Activated CD4-positive, alpha-beta T cell treated with anti-CD3 and anti-CD28 coated beads, Interleukin-2, amount 50 U/mL, for 4 hours (primary cell): ENCODE measurements around the gene TCF4.
"Not testable (repeated sequence)": the region's sequence is repeated elsewhere in the genome, so short reads cannot be mapped to it uniquely, and the experiment has no call there.

ENCODE experiments used
- DNase-seq, 2 experiments: peaks; one replicate each; pipeline ENCODE4 v3.0.0-alpha.2; 2020

Gene TCF4

DNA sequence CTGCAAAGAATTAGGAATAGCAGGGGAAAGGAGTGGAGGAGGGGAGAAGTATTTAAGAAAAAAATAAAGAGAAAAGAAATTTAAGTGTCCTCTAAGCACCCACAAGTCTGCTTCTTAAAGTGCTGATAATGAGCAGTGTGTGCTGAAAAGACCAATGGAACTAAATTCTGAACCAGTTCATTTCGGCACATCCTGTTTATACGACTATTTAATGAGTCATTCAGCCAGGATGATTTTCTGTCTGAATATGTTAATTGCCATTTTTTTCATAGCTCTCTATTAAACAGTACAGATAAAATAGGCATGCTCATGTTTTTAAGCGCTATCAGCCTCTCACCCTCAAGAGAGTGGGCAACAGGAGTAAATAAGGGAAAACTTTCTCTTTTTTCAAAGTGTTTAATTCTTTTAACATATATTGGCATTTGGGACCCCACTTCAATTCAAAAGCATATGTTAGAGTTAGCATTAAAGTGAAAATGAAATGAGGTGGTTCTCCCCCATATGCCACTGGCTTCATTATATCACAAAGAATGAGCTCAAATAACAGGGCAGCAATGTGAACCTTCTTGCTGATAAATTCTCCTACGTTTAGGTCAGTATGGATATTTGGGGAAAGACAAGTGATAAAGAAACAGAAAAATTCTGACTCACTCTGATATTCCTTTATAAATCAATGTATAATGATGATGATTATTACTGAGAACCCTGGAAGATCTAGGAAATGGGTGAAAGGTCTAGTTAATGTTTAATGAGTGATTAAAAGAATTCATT lies 87.5 kb downstream of the TCF4 start:
- DNase-seq, result no peak

DNA sequence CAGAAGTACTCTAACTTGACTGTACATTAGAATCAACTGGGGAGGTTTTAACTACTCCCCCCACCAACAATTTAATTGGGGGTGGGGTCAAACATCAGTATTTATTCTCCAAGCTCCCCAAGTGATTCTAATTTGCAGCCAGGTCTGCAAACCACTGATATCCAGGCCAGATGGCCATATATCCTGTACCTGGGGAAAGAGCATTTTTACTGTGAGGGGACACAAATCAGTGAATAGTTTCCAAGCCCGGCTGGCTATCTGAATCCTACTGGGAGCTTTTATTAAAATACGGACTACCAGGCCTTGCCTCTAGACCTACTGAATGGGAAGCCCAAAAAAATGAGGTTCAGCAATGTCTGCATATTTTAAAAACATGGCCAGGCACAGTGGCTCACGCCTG lies 88.5 kb downstream of the TCF4 start:
- DNase-seq, result no peak

DNA sequence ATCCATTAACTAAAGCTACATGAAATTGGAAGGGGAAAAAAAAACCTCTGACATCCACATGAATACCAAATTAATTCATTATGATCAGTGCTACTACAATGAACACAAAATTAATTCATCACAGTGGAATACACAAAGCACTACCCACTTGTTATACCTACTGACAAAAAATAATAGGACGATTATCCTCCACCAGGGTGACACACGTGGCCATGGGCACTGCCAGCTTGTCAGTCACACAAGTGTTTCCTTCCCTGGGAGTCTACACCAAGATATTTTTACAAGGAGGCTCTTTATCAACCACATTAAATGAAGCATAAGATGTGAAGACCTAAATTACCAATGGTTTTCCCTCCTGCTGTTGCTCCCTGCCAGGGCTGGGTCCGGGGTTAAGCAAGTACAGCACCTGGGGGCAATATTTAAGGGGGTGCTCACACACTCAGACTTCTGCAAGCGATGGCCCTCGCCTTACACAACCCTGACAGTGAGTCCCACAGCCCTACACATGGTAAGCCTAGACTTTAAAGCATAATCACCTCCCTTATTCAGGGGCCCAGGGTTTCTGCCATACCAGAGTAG lies 90.1 kb downstream of the TCF4 start:
- DNase-seq, result no peak

DNA sequence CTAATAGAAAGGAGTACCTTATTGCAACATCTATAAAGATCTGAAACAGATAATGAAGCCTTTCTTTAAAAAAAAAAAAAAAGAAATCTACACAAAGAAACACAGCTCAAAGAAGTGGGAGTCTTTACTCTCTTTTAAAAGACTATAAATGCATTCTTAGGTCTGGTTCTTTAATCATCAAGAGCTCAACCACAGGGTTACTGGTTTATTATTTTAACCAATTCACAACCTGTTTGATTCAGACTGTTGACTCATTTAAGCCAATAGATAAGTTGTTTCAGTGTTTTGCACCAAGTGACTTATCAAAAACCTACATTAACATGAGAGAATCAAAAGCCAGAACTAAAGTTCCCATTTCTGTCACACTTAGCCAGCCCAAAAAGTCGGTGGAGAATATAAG lies 93.1 kb downstream of the TCF4 start:
- DNase-seq, result no peak

DNA sequence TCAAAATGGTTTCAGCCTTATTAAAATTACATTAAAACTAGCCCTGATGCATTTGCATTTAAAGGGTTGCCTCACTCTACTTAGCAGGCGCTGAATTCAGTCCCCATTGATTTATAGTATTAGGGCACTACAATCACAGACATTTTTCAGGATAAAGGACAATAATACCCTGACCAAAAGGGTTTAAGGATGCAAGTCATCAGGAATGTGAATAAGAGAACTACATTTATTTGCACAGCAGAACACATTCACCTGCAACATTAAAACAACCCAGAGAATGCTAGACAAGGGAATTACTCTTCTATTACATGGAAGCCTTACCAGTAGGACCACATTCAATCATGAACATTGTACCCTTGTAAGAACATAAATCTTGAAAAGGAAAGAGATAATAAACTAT lies 93.6 kb downstream of the TCF4 start:
- DNase-seq, result no peak

DNA sequence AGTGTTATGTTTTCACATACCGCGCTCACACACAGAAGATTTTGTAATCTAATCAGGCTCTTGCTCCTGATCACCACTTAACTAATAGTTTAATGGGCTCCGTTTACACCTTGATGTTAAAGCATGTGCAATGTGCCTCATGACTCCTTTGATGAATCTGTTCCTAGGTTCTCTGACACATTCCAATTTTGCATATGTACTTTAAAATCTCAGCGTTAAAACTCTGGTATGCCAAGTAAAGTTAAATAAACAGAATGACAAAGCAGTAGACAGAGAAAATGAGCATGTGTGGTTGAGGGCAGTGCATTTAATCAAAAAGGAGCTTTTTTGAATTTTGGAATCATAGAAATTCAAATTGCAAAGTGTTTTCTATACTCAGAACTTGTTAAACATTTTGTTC lies 96.4 kb downstream of the TCF4 start:
- DNase-seq, result no peak

DNA sequence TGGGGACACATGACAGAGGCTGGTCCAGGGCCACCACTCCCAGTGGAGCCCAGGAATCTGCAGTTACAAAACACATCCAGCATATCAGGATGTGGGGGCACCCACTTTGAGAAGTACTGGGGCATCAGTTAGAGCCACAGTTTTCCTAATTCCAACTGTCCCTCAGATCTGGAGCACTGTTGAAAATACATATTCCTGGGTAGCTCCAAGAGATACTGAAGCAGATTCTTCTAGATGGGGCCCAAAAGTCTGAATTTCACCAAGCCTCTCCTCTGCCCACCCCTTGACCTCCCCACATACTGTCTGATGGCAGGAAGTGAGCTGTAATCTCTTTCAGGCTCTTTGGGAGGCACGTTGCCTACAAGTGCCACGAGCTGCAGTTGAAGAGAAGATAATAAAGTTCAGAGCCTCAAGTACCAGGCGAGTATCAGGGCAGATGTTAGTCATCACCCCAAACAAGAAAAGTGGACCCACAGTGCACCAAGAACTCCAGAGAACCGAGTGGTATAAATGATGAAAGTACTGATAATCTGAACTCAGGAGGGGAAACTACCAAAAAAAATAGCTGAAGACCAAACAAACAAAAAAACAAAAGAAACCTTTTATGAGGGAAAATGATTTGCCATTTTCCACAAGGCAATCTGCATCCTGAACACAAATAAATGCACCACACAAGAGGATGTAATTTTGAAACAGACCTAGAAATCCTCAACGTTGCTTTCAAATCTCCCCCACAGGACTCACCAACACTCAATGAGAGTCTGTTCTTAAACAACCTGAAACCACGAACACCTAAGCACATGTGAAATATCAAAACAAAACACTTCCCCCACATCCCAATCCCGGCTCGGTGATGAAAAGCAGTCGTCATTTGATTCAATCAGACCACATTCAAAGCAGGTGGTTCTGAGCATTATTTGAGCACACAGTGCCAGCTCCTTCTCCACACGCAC lies 98.7 kb downstream of the TCF4 start:
- DNase-seq, result no peak

DNA sequence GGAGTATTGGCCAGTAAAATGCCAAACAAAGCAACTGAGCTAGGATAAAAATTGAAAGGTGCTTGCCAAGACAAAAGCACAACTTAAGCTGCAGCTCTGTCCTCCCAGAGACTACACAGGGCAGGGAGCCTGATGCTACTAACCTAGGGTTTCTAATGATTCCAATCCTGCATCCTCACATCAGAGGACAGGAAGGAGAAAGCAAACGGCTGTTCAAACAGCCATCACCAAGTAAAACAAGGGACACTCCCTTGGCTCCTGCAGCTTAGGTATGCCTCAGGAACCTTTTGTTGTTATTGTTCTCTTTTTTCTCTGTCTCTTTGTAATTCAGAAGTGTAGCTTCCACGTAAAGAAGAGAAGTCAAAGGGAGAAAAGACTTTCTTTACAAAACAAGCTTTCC lies 99.5 kb downstream of the TCF4 start:
- DNase-seq, result no peak

DNA sequence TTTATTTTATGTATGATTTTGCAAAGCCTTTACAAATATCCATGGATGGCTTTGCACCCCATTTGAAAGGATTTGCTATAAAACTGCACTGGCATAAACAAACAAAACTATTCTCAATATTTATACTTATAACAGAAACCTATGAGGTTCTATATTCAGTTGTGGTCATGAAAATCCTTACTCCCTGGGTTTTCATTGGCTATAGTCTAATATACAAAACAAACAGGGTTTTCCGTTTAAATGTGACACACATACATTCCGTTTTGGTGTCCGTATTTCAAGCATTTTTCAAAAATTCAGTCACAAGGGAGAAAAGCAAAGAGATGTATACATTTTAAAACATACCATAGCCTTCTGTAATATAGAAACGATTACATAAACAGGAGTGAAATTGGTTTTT lies 100.0 kb downstream of the TCF4 start:
- DNase-seq, result no peak

DNA sequence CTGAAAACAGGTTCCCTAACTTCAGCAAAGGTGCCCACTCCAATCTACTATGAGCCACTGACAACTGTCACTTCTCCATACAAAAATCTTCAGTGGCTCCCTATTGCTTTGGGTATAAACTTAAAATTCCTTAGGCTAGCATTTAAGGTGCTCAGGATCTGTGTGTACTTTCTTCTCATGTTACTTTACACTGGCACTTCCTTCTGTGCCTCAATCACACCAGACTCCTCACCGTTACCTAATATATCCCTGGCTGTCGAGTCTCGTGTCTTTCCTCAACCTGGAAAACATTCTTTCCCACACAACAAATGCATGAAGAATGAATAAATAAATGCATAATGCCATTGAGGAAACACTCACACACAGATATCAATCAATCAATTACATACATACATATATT lies 101.1 kb downstream of the TCF4 start:
- DNase-seq, result no peak

DNA sequence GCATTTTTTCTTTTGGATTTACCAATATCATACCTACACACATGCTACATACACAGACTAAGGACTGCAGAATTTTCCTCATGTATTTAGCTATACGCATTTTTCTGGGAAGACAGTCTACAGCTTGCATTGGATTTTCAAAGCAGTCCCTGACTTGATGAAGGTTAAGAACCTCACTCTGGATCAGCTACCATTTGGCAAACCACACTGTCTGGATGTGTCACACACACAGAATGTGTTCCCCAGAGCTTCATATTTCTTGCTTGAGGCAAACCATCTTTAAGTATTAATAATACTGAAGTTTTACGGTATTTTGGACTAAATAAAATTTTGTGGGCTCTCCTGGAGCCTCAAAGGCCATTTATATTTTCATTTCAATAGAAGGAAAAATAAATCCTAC lies 102.3 kb downstream of the TCF4 start:
- DNase-seq, result no peak

DNA sequence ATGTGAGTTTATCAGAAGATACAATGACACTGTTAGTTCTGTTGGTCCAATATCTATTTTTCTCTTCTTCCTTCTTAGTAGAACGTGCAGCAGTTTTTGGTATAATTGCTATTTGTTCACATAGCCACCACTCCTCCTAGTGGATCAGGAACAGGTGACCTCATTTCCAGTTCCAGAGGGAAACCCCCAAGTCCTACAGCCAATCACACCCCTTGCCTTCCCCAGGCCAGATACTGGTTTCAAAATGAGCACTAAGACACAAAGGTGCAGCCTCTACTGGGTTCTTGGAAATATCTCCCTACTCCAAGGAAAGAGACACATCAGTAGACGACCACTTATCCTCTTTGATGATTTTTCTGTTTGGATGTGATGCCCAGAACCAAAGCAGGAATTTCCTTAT lies 103.2 kb downstream of the TCF4 start:
- DNase-seq, result no peak

DNA sequence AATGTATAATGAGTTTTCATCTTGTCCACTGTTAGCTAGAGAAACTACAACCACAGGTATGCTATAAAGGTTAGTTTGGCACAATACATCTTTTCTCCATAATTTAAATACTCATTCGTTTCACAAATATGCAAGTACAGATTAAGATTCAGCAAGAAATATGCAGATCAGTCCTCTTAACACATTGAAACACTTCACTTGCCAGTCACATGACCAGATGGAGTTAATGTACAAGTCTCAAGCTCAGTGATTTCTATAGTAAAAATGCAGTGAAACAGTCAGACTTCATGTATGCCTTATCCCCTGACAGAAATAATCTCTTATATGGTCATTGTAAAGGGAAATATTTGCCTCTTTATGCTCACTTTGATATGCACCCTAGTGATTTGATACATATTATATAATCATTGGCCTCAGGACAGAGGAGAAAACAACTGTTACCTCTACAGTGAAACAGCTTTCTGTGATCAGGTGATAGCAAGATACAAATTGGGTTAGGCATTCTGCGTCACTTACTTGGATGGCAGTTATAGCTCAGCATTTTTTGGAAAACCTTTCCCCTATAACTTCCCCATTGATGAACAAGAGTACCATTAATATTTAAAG lies 104.6 kb downstream of the TCF4 start:
- DNase-seq, result no peak

DNA sequence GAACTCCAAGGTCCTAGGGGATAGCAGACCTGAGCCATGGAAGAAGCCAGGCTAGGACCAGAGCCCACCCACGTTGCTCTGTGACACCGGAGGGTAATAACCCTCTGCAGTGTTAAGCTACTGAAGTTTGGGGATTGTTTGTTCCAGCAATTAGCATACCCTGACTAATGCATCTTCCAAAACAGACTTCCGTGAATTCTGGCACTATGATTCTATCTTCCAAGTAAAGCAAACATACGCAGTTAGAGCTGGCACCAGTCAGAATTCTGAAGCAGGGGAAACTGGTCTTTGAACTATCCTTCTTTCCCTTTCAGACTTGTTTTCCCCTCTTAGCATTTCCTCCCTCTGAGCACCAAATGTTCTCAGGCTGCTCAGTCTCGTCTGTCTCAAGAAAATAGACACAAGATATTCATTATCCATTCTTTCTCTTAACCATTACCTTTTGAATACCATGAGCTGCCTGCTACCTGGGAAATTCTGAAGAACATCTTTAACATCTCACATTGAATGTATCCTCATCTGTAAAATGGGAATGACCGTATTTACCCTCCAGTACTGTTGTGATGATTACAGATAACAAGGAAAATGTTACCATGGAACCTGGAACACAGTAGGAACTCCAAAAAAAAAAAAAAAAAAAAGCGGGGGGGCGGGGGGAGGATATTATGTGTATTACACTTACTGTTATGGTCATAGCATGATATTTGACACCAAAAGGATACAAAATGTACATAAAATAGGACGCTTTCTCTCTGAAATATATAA lies 108.2 kb downstream of the TCF4 start:
- DNase-seq, result no peak

DNA sequence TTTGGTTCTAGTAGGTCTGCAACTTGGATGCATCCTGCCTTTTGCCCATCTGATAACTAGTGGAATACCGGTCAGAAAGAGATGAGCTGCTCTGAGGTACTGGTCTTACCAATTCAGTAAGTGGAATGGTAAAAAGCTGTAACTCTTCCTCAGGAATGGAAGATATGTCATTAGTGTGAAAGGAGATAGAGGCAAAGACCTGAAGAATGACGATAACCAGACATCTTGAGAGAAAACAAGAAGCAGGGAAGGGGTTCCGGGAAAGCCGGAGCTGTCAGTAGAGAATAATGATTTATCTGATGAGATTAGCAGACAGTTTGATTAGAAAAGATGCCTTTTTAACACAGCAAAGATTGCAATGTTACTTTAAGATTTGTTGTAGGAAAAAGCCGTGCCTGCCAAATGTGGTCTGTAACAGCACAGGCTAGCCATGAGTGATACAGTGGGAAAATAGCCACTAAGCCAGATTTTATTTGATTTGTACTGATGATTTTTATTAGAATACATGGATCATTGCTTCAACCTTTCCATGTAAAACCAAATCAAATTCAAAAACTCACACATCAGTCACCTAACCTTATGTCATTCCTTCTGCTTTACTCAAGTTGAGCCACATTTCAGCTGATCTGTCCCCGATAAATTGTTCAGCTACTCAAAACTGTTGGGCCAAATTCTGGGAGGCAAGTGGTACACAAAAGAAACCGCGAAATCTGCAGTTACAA lies 110.0 kb downstream of the TCF4 start:
- DNase-seq, result no peak

DNA sequence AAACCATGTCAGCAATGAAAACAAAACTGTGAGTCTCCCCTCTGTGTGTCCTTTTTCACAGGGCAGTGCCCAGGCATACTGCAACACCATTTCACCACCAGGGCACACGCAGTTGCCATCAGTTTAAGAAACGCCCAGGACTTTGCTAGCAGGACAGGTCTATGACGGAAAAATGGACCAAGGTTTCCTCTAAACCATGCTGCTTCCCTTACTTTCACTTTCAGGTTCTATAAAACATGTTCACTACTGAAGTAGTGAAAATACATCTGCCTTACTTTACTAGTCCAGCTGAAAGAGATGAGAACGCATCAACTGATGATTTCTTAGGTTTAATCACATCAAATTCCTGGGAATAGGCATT lies 110.5 kb downstream of the TCF4 start:
- peak in 1 of 2 experiments; percentile 1 for DNase-seq

DNA sequence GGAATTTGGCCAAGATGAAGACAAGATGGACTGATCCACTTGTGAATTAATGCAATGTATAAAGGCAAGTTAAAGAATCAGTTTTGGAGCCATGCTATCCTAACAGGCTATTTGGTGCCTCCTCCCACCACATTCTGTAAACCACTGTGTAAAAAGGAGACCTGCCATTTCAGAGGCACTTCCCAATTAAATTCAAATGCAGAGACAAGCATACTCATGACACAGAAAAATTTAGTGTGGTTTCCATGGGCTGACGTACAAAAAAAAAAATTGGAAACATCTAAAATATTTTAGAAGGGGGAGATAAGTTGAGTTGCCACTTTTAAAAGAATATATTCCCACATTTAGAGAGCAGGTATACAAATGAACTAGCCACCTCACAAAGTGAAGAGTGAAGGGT lies 112.1 kb downstream of the TCF4 start:
- DNase-seq, result no peak

DNA sequence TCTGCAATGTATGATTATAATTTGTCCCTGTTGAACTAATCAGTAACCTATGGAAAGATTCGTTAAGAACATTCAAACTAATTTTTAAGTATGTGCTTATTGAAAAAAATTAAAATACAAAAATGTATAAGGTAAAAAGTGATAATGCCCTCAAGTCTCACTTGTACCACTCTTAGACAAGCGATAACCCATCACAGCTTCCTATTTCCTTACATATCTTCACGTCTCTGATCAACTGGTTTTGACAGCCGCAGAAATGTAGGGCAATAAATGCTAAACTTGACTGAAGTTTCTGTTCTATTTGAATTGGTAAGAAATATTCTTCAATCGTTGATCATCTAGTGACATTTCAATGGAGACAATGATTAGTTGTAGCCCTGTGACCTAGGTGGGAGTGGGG lies 112.5 kb downstream of the TCF4 start:
- DNase-seq, result no peak

DNA sequence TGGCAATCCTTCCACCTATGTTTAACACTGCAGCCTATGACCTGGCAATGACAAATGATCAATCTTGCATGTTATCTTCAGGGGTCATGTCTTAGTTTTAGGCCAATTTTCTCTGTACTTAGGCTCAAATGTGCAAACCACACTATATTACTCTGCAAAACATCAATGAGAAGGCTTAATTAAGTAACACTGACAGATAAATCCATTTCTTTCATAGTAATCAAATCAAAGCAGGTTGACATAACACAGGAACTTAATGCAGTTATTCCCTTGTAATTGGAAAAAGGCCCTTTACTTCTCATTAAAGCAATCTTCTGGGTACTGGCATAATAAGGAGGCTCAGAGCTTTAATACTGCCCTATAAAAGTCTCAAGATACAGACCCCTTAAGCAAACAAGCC lies 114.4 kb downstream of the TCF4 start:
- DNase-seq, result no peak

DNA sequence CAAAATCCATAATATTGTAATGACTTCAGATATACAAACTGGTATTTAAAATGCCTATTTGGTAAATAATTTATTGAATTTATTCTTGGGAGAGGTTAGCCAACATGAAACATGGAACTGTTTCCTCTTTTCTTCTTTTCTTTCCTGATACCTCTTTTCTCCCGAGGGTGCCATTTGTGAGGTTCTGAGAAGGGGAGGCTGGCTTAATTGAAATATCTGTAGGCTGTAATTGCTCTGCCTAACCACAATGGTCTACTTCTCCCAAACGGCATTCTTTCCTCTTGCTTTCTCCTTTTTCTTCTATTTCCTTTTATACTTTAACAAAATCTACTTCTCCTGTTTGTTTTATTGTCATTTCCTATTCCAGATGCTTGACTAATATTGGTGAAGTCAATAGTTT lies 114.9 kb downstream of the TCF4 start:
- no peak for DNase-seq

DNA sequence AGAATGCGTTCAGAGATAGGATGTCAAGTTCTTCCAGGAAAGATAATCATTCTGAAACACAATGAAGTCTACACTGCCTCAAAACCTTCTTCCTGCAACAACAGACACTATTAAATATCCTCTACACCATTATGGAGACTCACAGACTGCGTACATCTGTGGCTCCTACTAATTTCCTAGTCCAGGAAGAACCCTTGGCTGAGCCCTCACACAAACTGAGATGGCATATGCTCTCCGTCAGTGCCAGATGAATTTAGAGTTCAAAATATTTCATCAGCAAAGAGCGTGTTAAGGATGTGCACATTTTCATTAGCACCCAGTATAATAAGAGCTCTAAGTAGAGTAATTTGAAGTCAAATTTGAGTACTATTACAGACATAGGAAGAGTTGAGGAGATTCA lies 117.2 kb downstream of the TCF4 start:
- no peak for DNase-seq

DNA sequence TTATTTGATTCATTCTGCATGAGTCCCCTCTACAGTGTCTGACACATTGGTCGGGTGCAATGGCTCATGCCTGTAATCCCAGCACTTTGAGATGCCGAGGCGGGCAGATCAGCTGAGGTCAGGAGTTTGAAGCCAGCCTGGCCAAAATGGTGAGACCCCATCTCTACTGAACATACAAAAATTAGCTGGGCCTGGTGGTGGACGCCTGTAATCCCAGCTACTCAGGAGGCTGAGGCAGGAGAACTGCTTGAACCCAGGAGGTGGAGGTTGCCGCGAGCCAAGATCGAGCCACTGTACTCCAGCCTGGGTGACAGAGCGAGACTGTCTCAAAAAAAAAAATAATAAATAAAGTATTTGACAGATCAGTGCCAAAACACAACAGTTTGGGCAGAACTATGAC lies 118.9 kb downstream of the TCF4 start:
- DNase-seq, result not testable (repeated sequence)
